NCI-H524 (cell line): Measurements from ENCODE around the gene DNM3.

Experiments used
- DNase-seq, 2 experiments: peaks; one replicate each; lab custom pipeline; 2025; lab: John Stamatoyannopoulos, UW

Gene DNM3

GRCh38 chr1:172394811-172395210 is 553.5 kb downstream of the DNM3 start:
- DNase-seq = no peak

GRCh38 chr1:172395576-172395975 is 554.3 kb downstream of the DNM3 start:
- DNase-seq = no peak

GRCh38 chr1:172397221-172397620 is 555.9 kb downstream of the DNM3 start:
- DNase-seq = no peak

GRCh38 chr1:172397633-172398032 is 556.3 kb downstream of the DNM3 start:
- DNase-seq = no peak

GRCh38 chr1:172398193-172398592 is 556.9 kb downstream of the DNM3 start:
- no peak for DNase-seq

GRCh38 chr1:172398970-172399755 is 557.9 kb downstream of the DNM3 start:
- peak in 1 of 2 experiments; percentile 26 for DNase-seq

- no peak for DNase-seq
Observed at GRCh38 chr1:172399756-172400721, 558.7 kb downstream of the DNM3 start.

- no peak for DNase-seq
Observed at GRCh38 chr1:172400722-172401105, 559.4 kb downstream of the DNM3 start.

- DNase-seq = no peak
Observed at GRCh38 chr1:172401477-172401876, 560.2 kb downstream of the DNM3 start.

- no peak for DNase-seq
Observed at GRCh38 chr1:172401892-172402291, 560.6 kb downstream of the DNM3 start.

GRCh38 chr1:172402878-172403569 is 561.7 kb downstream of the DNM3 start:
- no peak for DNase-seq

- DNase-seq = peak; percentile 9 to 60
Observed at GRCh38 chr1:172404121-172404520, 562.8 kb downstream of the DNM3 start.

GRCh38 chr1:172405912-172406311 is 564.6 kb downstream of the DNM3 start:
- DNase-seq = no peak

- no peak for DNase-seq
Observed at GRCh38 chr1:172406968-172407367, 565.7 kb downstream of the DNM3 start.

- no peak for DNase-seq
Observed at GRCh38 chr1:172408958-172409357, 567.7 kb downstream of the DNM3 start.

GRCh38 chr1:172410027-172410426 is 568.7 kb downstream of the DNM3 start:
- DNase-seq = no peak

GRCh38 chr1:172411791-172412338 is 570.6 kb downstream of the DNM3 start:
- DNase-seq = no peak

GRCh38 chr1:172414331-172414730 is 573.0 kb downstream of the DNM3 start:
- no peak for DNase-seq

GRCh38 chr1:172416496-172417035 is 575.3 kb downstream of the DNM3 start:
- no peak for DNase-seq

- DNase-seq = no peak
Observed at GRCh38 chr1:172417557-172417956, 576.3 kb downstream of the DNM3 start.

- no peak for DNase-seq
Observed at GRCh38 chr1:172420385-172420784, 579.1 kb downstream of the DNM3 start, which contains the start of gene C1orf105. Gene C1orf105, plus strand, starts transcription at chr1:172420685. Its CDS starts 201 bp downstream, at chr1:172420886.
